ENCODE results near the gene PDE6C. TPM values are rescaled to one million over a fixed set of nuclear protein-coding genes. Genes with fewer than 3 reads are reported as not detected.

The PDE6C gene
- total and polyA plus RNA-seq, 2 donors (not counting 1 experiment from before 2014, with no cell fraction given), result not detected

- Histone ChIP-seq H3K79me2 (ENCODE audit: control insufficient read depth, insufficient read depth, low read length) (no peaks in the 10 kb centered on the region), H3K27me3 (replicated peaks in 1 of 4; ENCODE audit: control extremely low read depth in 1 of 4, control insufficient read depth in 3 of 4, insufficient read depth in 4 of 4, low read length in 3 of 4) (peaks cover 0 to 21% (median 3%) of the 10 kb centered on the region in 4 experiments), H4K20me1 (ENCODE audit: control insufficient read depth, insufficient read depth, low read length, poor library complexity, severe bottlenecking) (no peaks in the 10 kb centered on the region), H2AFZ (ENCODE audit: insufficient read depth, low read depth, low read length, poor library complexity, severe bottlenecking) (peak overlapping the region; percentile 13), H3K4me1 (ENCODE audit: control insufficient read depth in 2 of 2, insufficient read depth in 2 of 2, low read length in 2 of 2) (no peaks in the 10 kb centered on the region), H3K4me2 (replicated peaks; ENCODE audit: low read depth, low read length, poor library complexity, severe bottlenecking) (no peak overlapping the region), H3K9ac (ENCODE audit: low read length) (no peak overlapping the region), H3K27ac (ENCODE audit: low read length in 2 of 2) (no peak overlapping the region), H3K9me3 (ENCODE audit: control extremely low read depth in 1 of 3, control insufficient read depth in 2 of 3, insufficient read depth in 1 of 3, low read length in 2 of 3) (no peaks in the 10 kb centered on the region), H3K36me3 (replicated peaks in 1 of 2; ENCODE audit: control extremely low read depth in 1 of 2, control insufficient read depth in 1 of 2, extremely low read depth in 1 of 2, insufficient read depth in 2 of 2, low read length in 1 of 2) (no peaks in the 10 kb centered on the region), H3K4me3 (ENCODE audit: control extremely low read depth in 1 of 5, extremely low read depth in 1 of 5, insufficient read depth in 1 of 5, low read depth in 2 of 5, low read length in 4 of 5) (no peak overlapping the region)
- Mint-ChIP-seq H3K4me3 (no peak overlapping the region), H3K27me3 (peaks cover 50% of the 10 kb centered on the region), H3K27ac (no peak overlapping the region), H3K9me3 (ENCODE audit: insufficient read depth) (no peaks in the 10 kb centered on the region), H3K4me1 (peaks cover 2% of the 10 kb centered on the region)
- ChIA-PET POLR2A (no interaction called here), CTCF (no interaction called here)
- DNase-seq, result no peak
- TF ChIP-seq EZH2 (IDR thresholded peaks at IDR 0.05; ENCODE audit: borderline replicate concordance, insufficient read depth, low read depth, low read length, poor library complexity, severe bottlenecking) (no peak), CTCF (IDR thresholded peaks at IDR 0.05) (no peak)
- 6% methylated on average over 3 of the region's 10 CpGs for WGBS (ENCODE audit: insufficient coverage)
- no peak for ATAC-seq (ENCODE audit: low read depth)
- intact Hi-C loops (cut with micrococcal nuclease), result no loop called here
These were observed 39.1 kb upstream of the PDE6C start for GRCh38 chr10:93573051-93573909.

- Histone ChIP-seq H3K9me3 (ENCODE audit: control extremely low read depth in 1 of 3, control insufficient read depth in 2 of 3, insufficient read depth in 1 of 3, low read length in 2 of 3) (no peaks in the 10 kb centered on the region), H3K36me3 (replicated peaks in 1 of 2; ENCODE audit: control extremely low read depth in 1 of 2, control insufficient read depth in 1 of 2, extremely low read depth in 1 of 2, insufficient read depth in 2 of 2, low read length in 1 of 2) (no peaks in the 10 kb centered on the region), H4K20me1 (ENCODE audit: control insufficient read depth, insufficient read depth, low read length, poor library complexity, severe bottlenecking) (no peaks in the 10 kb centered on the region), H3K27me3 (replicated peaks in 1 of 4; ENCODE audit: control extremely low read depth in 1 of 4, control insufficient read depth in 3 of 4, insufficient read depth in 4 of 4, low read length in 3 of 4) (peaks cover 0 to 15% (median 0%) of the 10 kb centered on the region in 4 experiments), H3K9ac (ENCODE audit: low read length) (no peak overlapping the region), H3K4me3 (ENCODE audit: control extremely low read depth in 1 of 5, extremely low read depth in 1 of 5, insufficient read depth in 1 of 5, low read depth in 2 of 5, low read length in 4 of 5) (no peak overlapping the region), H3K27ac (ENCODE audit: low read length in 2 of 2) (no peak overlapping the region), H3K4me1 (ENCODE audit: control insufficient read depth in 2 of 2, insufficient read depth in 2 of 2, low read length in 2 of 2) (no peaks in the 10 kb centered on the region), H3K4me2 (replicated peaks; ENCODE audit: low read depth, low read length, poor library complexity, severe bottlenecking) (no peak overlapping the region), H3K79me2 (ENCODE audit: control insufficient read depth, insufficient read depth, low read length) (no peaks in the 10 kb centered on the region), H2AFZ (ENCODE audit: insufficient read depth, low read depth, low read length, poor library complexity, severe bottlenecking) (peak overlapping the region; percentile 13)
- ATAC-seq (ENCODE audit: low read depth) (no peak), DNase-seq (no peak)
- TF ChIP-seq EZH2 (IDR thresholded peaks at IDR 0.05; ENCODE audit: borderline replicate concordance, insufficient read depth, low read depth, low read length, poor library complexity, severe bottlenecking) (no peak), CTCF (IDR thresholded peaks at IDR 0.05) (no peak)
- Mint-ChIP-seq H3K4me3 (no peak overlapping the region), H3K9me3 (ENCODE audit: insufficient read depth) (no peaks in the 10 kb centered on the region), H3K4me1 (peaks cover 2% of the 10 kb centered on the region), H3K27me3 (peaks cover 48% of the 10 kb centered on the region), H3K27ac (no peak overlapping the region)
- intact Hi-C loops (cut with micrococcal nuclease), result no loop called here
- WGBS (ENCODE audit: insufficient coverage), result no CpG with 5 or more reads among the region's 3 CpGs
- CTCF ChIA-PET, result no interaction called here
- POLR2A ChIA-PET, result no interaction called here
These were observed 38.4 kb upstream of the PDE6C start for GRCh38 chr10:93573924-93574323.

Measured in B cell (primary cell).